B cell (primary cell): Measurements from ENCODE around the gene ARHGAP6. TPM values are rescaled to one million over a fixed set of nuclear protein-coding genes. Genes with fewer than 3 reads are reported as not detected.

Source experiments
- ATAC-seq: fragments of 200-7000 bp; cut with Tn5 transposase; one replicate; pipeline ENCODE4 v1.10.0; 2021; ENCODE audit warnings: low read depth, mild to moderate bottlenecking, moderate number of reproducible peaks, moderate library complexity
- CTCF ChIA-PET: fragments of 350-600 bp; sonication (Branson Sonifier 250); formaldehyde crosslinking; loops from one replicate; lab custom pipeline; 2021; ENCODE audit warnings: antibody characterized with exemption, inconsistent platforms; lab: Charles Lee
- POLR2A ChIA-PET: fragments of 350-600 bp; sonication (Branson Sonifier 250); formaldehyde crosslinking; loops from one replicate; lab custom pipeline; 2021; ENCODE audit warnings: antibody characterized with exemption; lab: Charles Lee
- DNase-seq: peaks from one replicate; pipeline ENCODE4 v3.0.0; 2013
- H2AFZ ChIP-seq: 2 replicates; pipeline ENCODE4 v1.6.1; 2012; ENCODE audit warnings: mild to moderate bottlenecking, low read depth, low read length; ENCODE audit not compliant: insufficient read depth, poor library complexity, severe bottlenecking
- H3K27ac ChIP-seq, 2 donors: 1 replicate in 1 of 2; 2 replicates in 1 of 2; pipeline ENCODE4 v1.5.1; 2012 to 2013; ENCODE audit warnings: low read length in 2 of 2, mild to moderate bottlenecking in 2 of 2, moderate library complexity in 1 of 2
- H3K27me3 ChIP-seq, 4 experiments: fragments of 200-600 bp in 1 of 4; sonication (generic) in 1 of 4; replicated peaks in 1 of 4; 1 replicate in 2 of 4; 2 replicates in 2 of 4; pipeline versions ENCODE4 v1.6.1 to v1.7.0; 2013 to 2016; ENCODE audit warnings: low read length in 3 of 4, mild to moderate bottlenecking in 2 of 4, mixed read lengths in 1 of 4, moderate library complexity in 1 of 4; ENCODE audit not compliant: insufficient read depth in 4 of 4, control insufficient read depth in 3 of 4; ENCODE audit errors: control extremely low read depth in 1 of 4
- H3K36me3 ChIP-seq, 2 experiments: replicated peaks in 1 of 2; 1 replicate in 1 of 2; 2 replicates in 1 of 2; pipeline versions ENCODE4 v1.6.1 to v1.7.1; 2013; ENCODE audit warnings: low read length in 1 of 2; ENCODE audit not compliant: insufficient read depth in 2 of 2, control insufficient read depth in 1 of 2; ENCODE audit errors: control extremely low read depth in 1 of 2, extremely low read depth in 1 of 2
- H3K4me1 ChIP-seq, 2 donors: fragments of 200-600 bp in 1 of 2; sonication (generic) in 1 of 2; 1 replicate in 1 of 2; 2 replicates in 1 of 2; pipeline versions ENCODE4 v1.5.1 to v1.6.1; 2013 to 2017; ENCODE audit warnings: low read length in 2 of 2; ENCODE audit not compliant: control insufficient read depth in 2 of 2, insufficient read depth in 2 of 2
- H3K4me2 ChIP-seq: replicated peaks from 2 replicates; pipeline ENCODE3; 2012; ENCODE audit warnings: mild to moderate bottlenecking, low read depth, low read length; ENCODE audit not compliant: poor library complexity, severe bottlenecking
- H3K4me3 ChIP-seq, 5 experiments: fragments of 200-600 bp in 1 of 5; sonication (generic) in 1 of 5; 1 replicate in 3 of 5; 2 replicates in 2 of 5; pipeline versions ENCODE4 v1.5.1 to v1.7.0; 2011 to 2016; ENCODE audit warnings: low read length in 4 of 5, mild to moderate bottlenecking in 4 of 5, low read depth in 2 of 5, control low read depth in 1 of 5, moderate library complexity in 1 of 5; ENCODE audit not compliant: insufficient read depth in 1 of 5; ENCODE audit errors: control extremely low read depth in 1 of 5, extremely low read depth in 1 of 5
- H3K79me2 ChIP-seq: fragments of 200-600 bp; sonication (generic); one replicate; pipeline ENCODE4 v1.6.0; 2016; ENCODE audit warnings: low read length; ENCODE audit not compliant: control insufficient read depth, insufficient read depth
- H3K9ac ChIP-seq: fragments of 200-600 bp; sonication (generic); 2 replicates; pipeline ENCODE4 v1.6.1; 2017; ENCODE audit warnings: mild to moderate bottlenecking, low read length, moderate library complexity
- H3K9me3 ChIP-seq, 3 donors: one replicate each; pipeline versions ENCODE4 v1.6.1 to v1.7.1; 2013; ENCODE audit warnings: low read length in 2 of 3; ENCODE audit not compliant: control insufficient read depth in 2 of 3, insufficient read depth in 1 of 3; ENCODE audit errors: control extremely low read depth in 1 of 3
- H4K20me1 ChIP-seq: 2 replicates; pipeline ENCODE4 v1.6.0; 2012; ENCODE audit warnings: mild to moderate bottlenecking, low read length; ENCODE audit not compliant: insufficient read depth, control insufficient read depth, poor library complexity, severe bottlenecking
- H3K27ac Mint-ChIP-seq: one replicate; pipeline ENCODE4 v1.8.0; 2021; ENCODE audit warnings: mixed read lengths
- H3K27me3 Mint-ChIP-seq: one replicate; pipeline ENCODE4 v1.8.0; 2021; ENCODE audit warnings: mixed read lengths
- H3K4me1 Mint-ChIP-seq: one replicate; pipeline ENCODE4 v1.8.0; 2021; ENCODE audit warnings: mixed read lengths
- H3K4me3 Mint-ChIP-seq: one replicate; pipeline ENCODE4 v1.8.0; 2021; ENCODE audit warnings: mixed read lengths
- H3K9me3 Mint-ChIP-seq: one replicate; pipeline ENCODE4 v1.8.0; 2022; ENCODE audit warnings: mixed read lengths; ENCODE audit not compliant: insufficient read depth
- CTCF ChIP-seq: fragments of 200-600 bp; IDR thresholded peaks from one replicate; pipeline ENCODE4 v1.8.0; 2022; ENCODE audit warnings: antibody characterized with exemption, mild to moderate bottlenecking
- EZH2 ChIP-seq: IDR thresholded peaks from 2 replicates; pipeline ENCODE4 v1.6.1; 2012; ENCODE audit warnings: borderline replicate concordance, low read depth, mild to moderate bottlenecking, moderate library complexity, low read length; ENCODE audit not compliant: insufficient read depth, poor library complexity, severe bottlenecking
- WGBS: methylation state at CpG from one replicate; pipeline ENCODE4 v1.1.5; 2013; ENCODE audit warnings: missing lambda C conversion rate; ENCODE audit not compliant: insufficient coverage; 5-methylcytosine and 5-hydroxymethylcytosine counted together
- intact Hi-C: fragments of 100-400 bp; cut with micrococcal nuclease; formaldehyde crosslinking; loops from one replicate; pipeline ENCODE4 v1.10.0; 2022
- polyA plus RNA-seq: library from polyadenylated mRNA; depleted of rRNA; stranded (reverse); fragments of >200 nt; gene quantifications from 2 replicates; pipeline ENCODE4 v1.2.3, GENCODE V29; 2012
- total RNA-seq, 2 donors: library from RNA; stranded (reverse); fragments of 120-200 nt in 1 of 2; gene quantifications; 1 replicate in 1 of 2; 2 replicates in 1 of 2; pipeline versions ENCODE4 v1.2.3 to v1.2.4, GENCODE V29; 2013 to 2022

The ARHGAP6 gene
- total and polyA plus RNA-seq, 2 donors (not counting 1 experiment from before 2014, with no cell fraction given), result 1.6 to 2.6 TPM

- DNase-seq, result no peak
- H3K4me1 Mint-ChIP-seq, result no peaks in the 10 kb centered on the region
- Histone ChIP-seq H3K4me2 (no peak overlapping the region), H2AFZ (no peak overlapping the region), H3K4me1 (no peaks in the 10 kb centered on the region), H3K9me3 (no peaks in the 10 kb centered on the region), H4K20me1 (no peaks in the 10 kb centered on the region), H3K27ac (no peak overlapping the region), H3K36me3 (no peaks in the 10 kb centered on the region), H3K27me3 (peaks cover 0 to 3% (median 0%) of the 10 kb centered on the region in 4 experiments), H3K79me2 (no peaks in the 10 kb centered on the region), H3K4me3 (no peak overlapping the region), H3K9ac (no peak overlapping the region)
- POLR2A ChIA-PET, result no interaction called here
- CTCF ChIA-PET, result no interaction called here
- no peak for ATAC-seq
- H3K4me3 Mint-ChIP-seq, result no peak overlapping the region
- peaks cover 6% of the 10 kb centered on the region for H3K27me3 Mint-ChIP-seq
- no peaks in the 10 kb centered on the region for H3K9me3 Mint-ChIP-seq
- no peak overlapping the region for H3K27ac Mint-ChIP-seq
- intact Hi-C loops, result no loop called here
- TF ChIP-seq CTCF, result no peak
- no peak for TF ChIP-seq EZH2
- WGBS, result 33% methylated on average over 1 of the region's 1 CpG
These were observed 33.0 kb downstream of the ARHGAP6 start for GRCh38 chrX:11632732-11633131.

GRCh38 chrX:11629593-11630211 is 36.0 kb downstream of the ARHGAP6 start:
- no peak for ATAC-seq
- TF ChIP-seq CTCF (no peak), EZH2 (no peak)
- no peak overlapping the region for H2AFZ ChIP-seq
- Mint-ChIP-seq H3K27me3 (peaks cover 6% of the 10 kb centered on the region), H3K27ac (no peak overlapping the region), H3K4me1 (no peaks in the 10 kb centered on the region), H3K9me3 (no peaks in the 10 kb centered on the region), H3K4me3 (no peak overlapping the region)
- H3K4me3 ChIP-seq, result no peak overlapping the region
- ChIA-PET CTCF (no interaction called here), POLR2A (no interaction called here)
- H4K20me1 ChIP-seq, result no peaks in the 10 kb centered on the region
- H3K36me3 ChIP-seq, result no peaks in the 10 kb centered on the region
- H3K4me2 ChIP-seq, result no peak overlapping the region
- H3K9me3 ChIP-seq, result no peaks in the 10 kb centered on the region
- WGBS, result 30% methylated on average over 3 of the region's 4 CpGs
- H3K27ac ChIP-seq, result no peak overlapping the region
- no peaks in the 10 kb centered on the region for H3K79me2 ChIP-seq
- no peak overlapping the region for H3K9ac ChIP-seq
- H3K4me1 ChIP-seq, result no peaks in the 10 kb centered on the region
- peaks cover 0 to 3% (median 0%) of the 10 kb centered on the region in 4 experiments for H3K27me3 ChIP-seq
- no peak for DNase-seq
- intact Hi-C loops, result loop anchor here (5.0 to 10.0 kb wide), 2 partner anchors 65 to 242 kb away; no protein-coding TSS in a partner anchor
